NOMO-1 (cell line): ENCODE results near the gene CBX8.

Source experiments
- DNase-seq, 2 experiments: peaks; one replicate each; lab custom pipeline; 2025; ENCODE audit not compliant: unreplicated experiment in 2 of 2; lab: John Stamatoyannopoulos, UW

The CBX8 gene

GRCh38 chr17:79795795-79796443, 958 bp downstream of the CBX8 start:
- DNase-seq = peak in 1 of 2 experiments; percentile 71

GRCh38 chr17:79794659-79795511, 2.0 kb downstream of the CBX8 start:
- no peak for DNase-seq

- no peak for DNase-seq
These were observed 3.0 kb downstream of the CBX8 start for GRCh38 chr17:79793924-79794304.

GRCh38 chr17:79792984-79793923, 3.6 kb downstream of the CBX8 start:
- no peak for DNase-seq

GRCh38 chr17:79792341-79792871, 4.5 kb downstream of the CBX8 start:
- no peak for DNase-seq

- DNase-seq = no peak
These were observed 5.1 kb downstream of the CBX8 start for GRCh38 chr17:79791735-79792161.

- no peak for DNase-seq
These were observed 5.8 kb downstream of the CBX8 start for GRCh38 chr17:79790805-79791734.

- DNase-seq = no peak
These were observed 6.7 kb downstream of the CBX8 start for GRCh38 chr17:79789943-79790804.

GRCh38 chr17:79788989-79789942, 7.6 kb downstream of the CBX8 start:
- no peak for DNase-seq

- no peak for DNase-seq
These were observed 8.4 kb downstream of the CBX8 start for GRCh38 chr17:79788455-79788854.

- DNase-seq = no peak
These were observed 9.8 kb downstream of the CBX8 start for GRCh38 chr17:79786930-79787643.

GRCh38 chr17:79785900-79786810, 10.7 kb downstream of the CBX8 start:
- no peak for DNase-seq

- DNase-seq = no peak
These were observed 11.6 kb downstream of the CBX8 start for GRCh38 chr17:79785017-79785899.

GRCh38 chr17:79784353-79785016, 12.4 kb downstream of the CBX8 start:
- no peak for DNase-seq

- DNase-seq = no peak
These were observed 13.0 kb downstream of the CBX8 start for GRCh38 chr17:79783891-79784290.
